Hepatocyte (in vitro differentiated cells): Measurements from ENCODE around the gene PPP1R3G.

ENCODE experiments used
- CTCF ChIP-seq: fragments of 200-600 bp; sonication (generic); IDR thresholded peaks from 2 replicates; pipeline ENCODE4 v1.5.1; 2016; ENCODE audit warnings: antibody characterized with exemption, mild to moderate bottlenecking; ENCODE audit not compliant: poor library complexity
- EZH2 ChIP-seq: fragments of 200-600 bp; sonication (generic); IDR thresholded peaks from 2 replicates; pipeline ENCODE4 v1.6.1; 2016; ENCODE audit warnings: antibody characterized with exemption, mild to moderate bottlenecking, borderline replicate concordance

GRCh38 chr6:5045416-5045815, 39.7 kb upstream of the PPP1R3G start:
- no peak for TF ChIP-seq CTCF
- TF ChIP-seq EZH2, result no peak
